MV-4-11 (cell line): ENCODE measurements around the gene PHC2.

Experiments used
- DNase-seq: peaks from one replicate; lab custom pipeline; 2025; lab: John Stamatoyannopoulos, UW

Gene PHC2

GRCh38 chr1:33330361-33330890, 100.5 kb downstream of the PHC2 start:
- no peak for DNase-seq

- no peak for DNase-seq
Observed at GRCh38 chr1:33329600-33330305, 101.1 kb downstream of the PHC2 start.

GRCh38 chr1:33328817-33329216, 102.1 kb downstream of the PHC2 start:
- DNase-seq = no peak

DNA sequence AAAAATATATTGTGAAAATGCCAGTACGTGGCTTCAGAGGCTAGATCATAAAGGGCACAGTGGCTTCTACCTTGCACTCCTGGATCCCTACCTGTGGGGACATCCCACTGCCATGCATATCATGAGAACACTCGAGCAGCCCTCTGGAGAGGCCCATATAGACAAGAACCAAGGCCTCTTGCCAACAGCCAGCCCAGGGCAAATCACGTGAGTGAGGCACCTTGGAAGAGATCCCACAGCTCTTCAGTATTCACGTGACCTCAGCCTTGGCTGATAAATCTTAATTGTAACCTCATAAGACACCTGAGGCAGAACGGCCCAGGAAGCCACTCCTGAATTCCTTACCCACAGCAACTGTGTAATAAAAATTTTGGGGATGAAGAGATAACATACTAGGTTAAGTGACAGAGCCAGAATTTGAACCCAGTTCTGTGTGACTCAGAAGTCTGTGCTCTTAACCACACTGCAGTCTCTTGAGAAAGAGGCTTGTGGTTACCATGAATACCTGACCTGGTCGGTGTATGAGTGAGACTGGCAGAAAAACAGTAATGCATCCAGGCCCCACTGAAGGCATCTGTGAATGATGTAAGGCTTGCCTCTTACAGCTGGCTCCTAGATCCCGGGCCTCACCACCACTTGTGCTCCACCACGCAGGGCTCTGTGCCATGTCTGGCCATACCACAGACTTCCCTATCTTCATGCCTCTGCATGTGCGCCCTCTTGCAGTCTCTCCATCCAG, 103.1 kb downstream of the PHC2 start:
- peak; percentile 90 for DNase-seq

DNA sequence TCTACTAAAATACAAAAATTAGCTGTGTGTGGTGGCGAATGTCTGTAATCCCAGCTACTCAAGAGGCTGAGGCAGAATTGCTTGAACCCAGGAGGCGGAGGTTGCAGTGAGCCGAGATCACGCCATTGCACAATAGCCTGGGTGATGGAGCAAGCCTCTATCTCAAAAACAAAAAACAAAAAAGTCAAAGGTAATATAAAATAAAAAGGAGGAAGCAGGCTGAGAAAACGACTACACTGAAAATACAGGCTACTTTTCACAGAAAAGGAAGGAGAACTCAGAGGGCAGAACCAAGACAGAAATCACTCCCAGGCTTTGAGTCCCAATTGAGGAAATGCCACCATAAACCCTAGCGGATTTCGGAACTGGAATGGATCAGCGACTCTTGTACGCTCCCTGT, 104.1 kb downstream of the PHC2 start:
- peak; percentile 85 for DNase-seq

DNA sequence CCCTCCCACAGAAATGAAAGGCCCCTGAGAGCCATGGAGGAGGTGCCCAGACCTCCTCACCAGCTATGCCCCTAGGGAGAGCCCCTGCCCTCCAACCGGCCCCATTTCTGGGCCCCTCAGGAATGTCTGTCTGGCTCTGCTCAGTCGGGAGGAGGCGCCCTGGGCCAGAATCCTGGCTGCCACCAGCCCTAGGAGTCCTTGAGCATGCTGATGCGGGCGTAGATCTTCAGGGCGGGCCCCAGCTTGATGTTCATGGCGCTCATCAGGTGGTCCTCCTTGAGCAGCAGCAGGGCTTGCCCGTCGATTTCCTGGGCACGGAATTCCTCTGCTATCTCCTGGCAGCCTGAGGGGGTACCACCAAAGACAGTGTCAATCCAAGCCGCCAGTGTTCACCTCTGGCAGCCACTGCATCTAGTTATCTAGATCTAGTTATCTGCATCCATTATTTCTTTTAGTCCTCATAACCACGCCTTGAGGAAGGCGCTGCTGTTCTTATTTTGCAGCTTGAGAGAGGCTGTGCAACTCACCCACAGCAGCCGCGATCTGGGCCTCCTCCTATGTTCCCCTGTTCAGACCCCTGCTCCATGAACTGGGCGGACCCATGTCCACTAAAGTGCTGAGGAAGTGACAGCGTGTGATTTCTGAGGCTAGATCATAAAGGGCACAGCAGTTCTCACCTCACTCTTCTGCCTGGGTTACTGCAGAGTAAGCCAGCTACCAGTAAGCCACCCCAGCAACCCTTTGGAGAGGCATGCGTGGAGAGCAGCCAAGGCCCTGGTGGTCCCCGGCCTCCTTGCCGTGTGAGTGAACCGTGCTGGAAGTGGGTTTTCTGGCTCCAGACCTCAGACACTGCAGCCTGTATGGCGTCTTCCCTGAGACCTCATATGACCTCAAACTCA, 106.0 kb downstream of the PHC2 start:
- DNase-seq = no peak

DNA sequence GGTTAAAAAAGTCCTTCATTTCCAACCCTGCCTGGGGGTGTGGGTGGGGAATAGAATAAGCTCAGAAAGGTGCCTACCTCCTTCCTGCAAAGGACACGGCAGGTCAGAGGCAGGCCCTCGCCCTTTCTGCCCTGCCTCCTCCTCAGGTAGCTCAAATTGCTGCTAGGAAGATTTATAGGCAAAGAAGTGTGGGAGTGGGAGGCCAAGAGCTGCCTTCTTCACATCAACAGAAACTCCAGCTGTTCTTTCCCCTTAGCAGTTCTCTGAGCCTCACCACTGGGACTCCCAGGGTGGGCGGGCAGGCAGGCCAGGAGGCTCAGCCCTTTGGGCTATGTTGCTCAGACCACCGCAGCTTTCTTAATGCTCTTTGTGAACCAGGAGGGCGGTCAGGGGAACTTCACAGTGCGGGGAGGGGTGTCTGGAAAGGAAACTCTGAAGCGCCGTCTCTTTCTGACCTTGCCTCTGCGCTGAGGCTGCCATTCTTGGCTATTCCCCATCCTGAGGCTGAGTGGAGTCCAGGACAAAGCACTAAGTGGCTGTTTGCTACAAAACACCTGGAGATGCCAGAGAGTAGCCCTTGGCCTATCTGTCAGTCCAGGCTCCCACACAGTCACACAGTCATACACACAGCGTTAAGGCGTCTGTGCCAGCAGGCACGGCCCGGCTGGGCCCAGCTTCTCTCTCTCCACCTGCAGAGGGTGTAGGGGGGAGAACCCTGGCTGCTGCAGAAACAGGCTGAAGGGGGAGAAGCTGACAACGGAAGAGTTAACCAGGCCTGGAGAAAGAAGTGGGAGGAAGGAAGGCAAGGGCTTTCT, 107.0 kb downstream of the PHC2 start:
- no peak for DNase-seq

- DNase-seq = no peak
Observed at GRCh38 chr1:33322870-33323585, 107.9 kb downstream of the PHC2 start.

GRCh38 chr1:33322109-33322508, 108.8 kb downstream of the PHC2 start:
- DNase-seq = no peak

- no peak for DNase-seq
Observed at GRCh38 chr1:33321178-33321577, 109.7 kb downstream of the PHC2 start.

- no peak for DNase-seq
Observed at GRCh38 chr1:33320619-33321165, 110.2 kb downstream of the PHC2 start, which contains the start of gene A3GALT2. Gene A3GALT2, minus strand, starts transcription at chr1:33321098. Its CDS starts 0 bp downstream, at chr1:33321098.

DNA sequence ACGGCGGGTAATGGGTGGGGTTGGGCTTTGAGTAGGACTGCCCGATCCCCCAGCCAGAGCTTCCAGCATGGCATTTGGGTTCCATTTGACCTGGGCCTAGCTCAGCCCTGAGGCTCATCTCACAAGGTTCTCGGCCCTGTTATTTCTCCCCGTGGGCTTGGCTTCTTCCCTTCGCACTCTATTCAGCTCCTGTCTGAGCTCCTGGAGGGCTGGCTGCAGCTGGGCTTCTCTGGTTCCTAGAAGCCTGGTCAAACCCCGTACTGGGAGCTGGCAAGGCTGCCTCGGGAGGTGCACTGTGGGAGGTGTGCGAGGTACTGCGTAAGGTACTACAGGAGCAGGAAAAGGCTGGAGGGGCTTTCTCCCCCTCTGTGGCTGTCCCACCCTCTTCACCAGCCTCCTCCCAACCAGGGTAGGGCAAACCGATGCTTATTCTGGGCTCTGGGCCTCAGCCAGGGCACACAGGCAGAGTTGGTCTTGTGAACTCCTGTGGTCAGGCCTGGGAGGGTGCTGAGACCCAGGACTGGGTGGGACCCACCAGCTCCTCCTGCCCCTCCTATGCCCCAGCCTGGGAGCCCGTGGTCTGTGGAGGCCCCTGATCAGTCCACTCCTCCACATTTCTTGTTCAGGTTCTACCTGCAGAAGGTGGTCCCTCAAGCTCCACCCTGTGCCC, 110.8 kb downstream of the PHC2 start:
- DNase-seq = no peak

DNA sequence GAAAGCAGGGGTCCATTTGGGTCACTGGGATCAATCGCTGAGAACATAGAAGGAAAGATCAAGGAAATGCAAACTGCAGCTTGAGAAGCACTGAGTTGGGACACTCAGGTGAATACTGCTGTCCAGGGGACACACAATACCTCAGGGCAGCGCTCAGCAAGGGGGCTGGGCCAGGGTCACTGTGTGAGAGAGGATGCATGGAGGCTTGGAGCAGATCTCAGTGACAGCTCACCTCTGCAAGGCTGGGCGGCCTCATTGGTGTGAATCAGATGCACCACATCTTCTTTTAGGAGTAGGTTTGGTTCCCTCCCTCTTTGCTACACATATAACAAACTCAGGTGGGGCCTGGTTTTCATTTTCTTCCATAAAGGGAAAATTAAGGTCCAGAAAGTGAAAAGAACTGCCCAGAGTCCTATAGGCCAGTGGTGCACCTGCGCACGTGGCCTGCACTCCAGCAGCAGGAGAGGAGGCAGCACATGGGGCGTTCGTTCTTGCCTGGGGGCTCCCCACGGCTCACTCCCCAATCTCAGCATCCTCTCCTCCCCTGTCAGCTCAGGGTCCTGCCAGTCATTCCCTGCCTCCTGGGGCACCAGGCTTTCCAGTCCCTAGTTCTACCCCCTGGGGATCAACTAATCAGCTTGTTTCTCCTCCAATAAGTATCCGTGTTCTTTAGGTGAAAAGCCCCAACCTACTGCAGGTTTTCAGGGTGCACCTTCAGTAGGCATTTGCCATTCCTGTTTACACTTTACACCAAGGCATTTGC, 111.5 kb downstream of the PHC2 start:
- no peak for DNase-seq

DNA sequence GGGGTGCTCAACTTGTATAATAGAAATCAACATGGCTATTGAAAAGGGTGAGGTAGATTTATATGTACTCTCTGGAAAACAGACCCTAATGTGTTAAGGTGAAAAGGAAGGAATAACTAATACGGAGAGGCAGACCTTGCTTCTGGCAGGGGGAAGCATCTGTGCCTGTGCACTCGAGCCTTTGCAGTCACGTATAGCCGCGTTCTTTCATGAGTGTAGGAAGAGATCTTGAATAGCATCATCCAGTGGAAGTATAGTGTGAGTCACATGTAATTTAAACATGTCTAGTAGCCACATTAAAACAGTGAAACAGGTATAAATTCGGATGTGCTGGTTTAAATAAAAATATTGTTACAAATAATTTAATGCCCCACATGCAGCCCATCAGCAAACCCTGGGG, 112.9 kb downstream of the PHC2 start:
- DNase-seq = no peak

DNA sequence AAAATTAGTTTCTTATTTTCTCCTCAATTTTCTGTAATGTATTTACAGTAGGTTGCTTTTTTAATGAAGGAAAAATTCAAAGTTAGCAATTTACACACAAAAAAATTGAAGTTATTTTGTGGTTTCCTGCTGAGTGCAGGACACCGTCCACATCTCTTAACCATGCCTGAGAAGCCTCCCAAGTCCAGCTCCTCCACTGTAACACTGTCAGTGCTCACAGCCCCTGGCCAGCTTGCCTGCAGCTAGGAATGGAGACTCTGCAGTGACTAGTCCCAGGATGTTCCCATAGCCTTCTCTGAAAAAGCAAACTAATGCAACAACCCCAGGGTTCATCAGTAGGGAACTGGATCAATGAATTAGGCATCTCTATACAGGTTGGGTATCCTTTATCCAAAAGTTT, 113.5 kb downstream of the PHC2 start:
- no peak for DNase-seq

DNA sequence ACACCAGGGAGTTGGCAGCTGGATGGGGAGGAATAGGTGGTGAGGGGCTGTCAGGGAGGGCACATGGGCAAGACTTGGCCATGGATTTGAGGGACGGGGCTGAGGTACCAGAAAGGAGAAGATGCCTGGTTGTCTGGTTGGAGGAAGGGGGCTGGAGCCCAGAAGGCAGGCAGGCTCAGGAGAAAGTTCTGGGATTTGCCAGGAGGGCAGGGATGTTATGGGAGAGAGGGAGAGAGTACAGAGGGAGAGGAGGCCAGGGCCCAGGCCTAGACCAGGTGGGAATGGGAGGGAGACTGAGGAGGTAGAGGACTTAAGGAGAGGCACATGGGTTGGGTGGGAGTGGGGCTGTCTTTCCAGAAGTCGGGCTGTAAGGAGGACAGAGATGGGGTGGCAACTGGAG, 114.3 kb downstream of the PHC2 start:
- no peak for DNase-seq

DNA sequence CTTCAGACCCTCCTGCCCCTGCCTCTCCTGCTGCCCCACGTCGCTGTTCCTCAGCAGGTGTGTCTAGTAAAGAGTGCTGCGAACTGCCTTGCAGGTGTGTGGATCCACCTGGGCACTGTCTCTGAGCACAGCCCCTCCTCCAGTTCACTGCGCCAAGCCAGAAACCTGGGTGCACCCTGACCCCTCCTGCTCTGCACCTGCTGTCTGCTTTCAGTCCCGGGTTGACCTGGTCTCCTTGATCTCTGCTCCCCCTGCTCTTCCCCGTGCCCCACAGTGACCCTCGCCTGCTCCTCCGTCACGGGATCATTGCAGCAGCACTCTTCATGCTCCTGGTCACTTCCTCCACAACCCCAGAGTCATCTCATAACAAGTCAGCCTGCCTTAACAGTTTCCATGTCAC, 116.5 kb downstream of the PHC2 start:
- DNase-seq = no peak

- DNase-seq = no peak
Observed at GRCh38 chr1:33312413-33312749, 118.5 kb downstream of the PHC2 start.

- no peak for DNase-seq
Observed at GRCh38 chr1:33311706-33312412, 119.0 kb downstream of the PHC2 start.
